AG04449 (cell line): ENCODE measurements around the gene INTS3.
"Not testable (repeated sequence)": the region's sequence is repeated elsewhere in the genome, so short reads cannot be mapped to it uniquely, and the experiment has no call there.

Experiments
- CTCF ChIA-PET: fragments of 350-600 bp; formaldehyde crosslinking; extraction: SDS; loops from one replicate; lab custom pipeline; 2021; ENCODE audit warnings: antibody characterized with exemption; lab: Yijun Ruan, JAX
- POLR2A ChIA-PET: fragments of 400-600, 350-600 bp; formaldehyde crosslinking; extraction: SDS; loops from one replicate; lab custom pipeline; 2020; ENCODE audit warnings: antibody characterized with exemption, inconsistent platforms; lab: Yijun Ruan, JAX
- DNase-seq: peaks from one replicate; pipeline ENCODE4 v3.0.0-alpha.2; 2010; ENCODE audit warnings: low read depth, low spot score
- H3K4me3 ChIP-seq: 2 replicates; pipeline ENCODE4 v1.5.1; 2011; ENCODE audit warnings: low read depth, mild to moderate bottlenecking, control low read depth, low read length
- CTCF ChIP-seq: IDR thresholded peaks from one replicate; pipeline ENCODE4 v1.5.1; 2011; ENCODE audit warnings: mild to moderate bottlenecking, moderate library complexity, low read length, control low read depth, inconsistent platforms; ENCODE audit not compliant: insufficient read depth; ENCODE audit errors: missing control alignments

INTS3 gene

GRCh38 chr1:153723687-153724086 is 4.2 kb upstream of the INTS3 start:
- H3K4me3 ChIP-seq: no peak overlapping the region
- TF ChIP-seq CTCF: no peak
- ChIA-PET CTCF (interaction anchor here (1.1 kb wide), 1 partner anchor 46 kb away, joined by 3 read pairs; no protein-coding TSS in a partner anchor), POLR2A (no interaction called here)
- DNase-seq: no peak

DNA sequence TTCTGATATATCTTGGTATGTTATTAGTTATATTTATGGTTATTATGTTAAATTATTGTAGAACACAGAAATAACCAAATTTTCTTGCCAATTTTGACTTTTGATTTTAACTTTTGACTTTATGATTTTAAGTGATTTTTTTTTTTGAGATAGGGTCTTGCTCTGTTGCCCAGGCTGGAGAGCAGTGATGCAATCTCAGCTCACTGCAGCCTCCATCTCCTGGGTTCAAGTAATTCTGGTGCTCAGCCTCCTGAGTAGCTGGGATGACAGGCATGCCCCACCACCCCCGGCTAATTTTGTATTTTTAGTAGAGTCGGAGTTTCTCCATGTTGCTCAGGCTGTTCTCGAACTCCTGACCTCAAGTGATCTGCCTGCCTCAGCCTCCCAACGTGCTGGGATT is 3.2 kb upstream of the INTS3 start:
- DNase-seq, POLR2A ChIA-PET: not testable (repeated sequence)
- CTCF ChIA-PET: interaction anchor here (0.9 kb wide), 1 partner anchor 10 kb away, joined by 3 read pairs; no protein-coding TSS in a partner anchor

GRCh38 chr1:153728305-153729066 is 636 bp downstream of the INTS3 start:
- DNase-seq: no peak
- no peak for TF ChIP-seq CTCF
- CTCF ChIA-PET: interaction anchor here (0.7 to 2.2 kb wide), 8 partner anchors 13 to 258 kb away, joined by 3 to 8 read pairs (median 4); no protein-coding TSS in a partner anchor
- POLR2A ChIA-PET: interaction anchor here (1.0 to 1.5 kb wide), 3 partner anchors 14 to 262 kb away, joined by 3 to 5 read pairs (median 4); partner anchors contain the start of genes RPS27 and S100A13
- peak overlapping the region; percentile 90 for H3K4me3 ChIP-seq

More for the DNA sequence above, 3.2 kb upstream of the INTS3 start:
- not testable (repeated sequence) for H3K4me3 ChIP-seq

- no peak for TF ChIP-seq CTCF
- H3K4me3 ChIP-seq: no peak overlapping the region
- DNase-seq: no peak
- ChIA-PET POLR2A (no interaction called here), CTCF (interaction anchor here (1.5 to 1.9 kb wide), 3 partner anchors 8 to 53 kb away, joined by 4 to 8 read pairs (median 6); partner anchors contain the start of gene NPR1)
Observed at GRCh38 chr1:153730468-153730988, 2.7 kb downstream of the INTS3 start.

GRCh38 chr1:153733970-153734369 is 6.1 kb downstream of the INTS3 start:
- ChIA-PET CTCF (interaction anchor here (1.3 to 2.3 kb wide), 4 partner anchors 13 to 161 kb away, joined by 4 to 6 read pairs (median 5); no protein-coding TSS in a partner anchor), POLR2A (no interaction called here)
- DNase-seq: no peak
- no peak for TF ChIP-seq CTCF
- H3K4me3 ChIP-seq: no peak overlapping the region

DNA sequence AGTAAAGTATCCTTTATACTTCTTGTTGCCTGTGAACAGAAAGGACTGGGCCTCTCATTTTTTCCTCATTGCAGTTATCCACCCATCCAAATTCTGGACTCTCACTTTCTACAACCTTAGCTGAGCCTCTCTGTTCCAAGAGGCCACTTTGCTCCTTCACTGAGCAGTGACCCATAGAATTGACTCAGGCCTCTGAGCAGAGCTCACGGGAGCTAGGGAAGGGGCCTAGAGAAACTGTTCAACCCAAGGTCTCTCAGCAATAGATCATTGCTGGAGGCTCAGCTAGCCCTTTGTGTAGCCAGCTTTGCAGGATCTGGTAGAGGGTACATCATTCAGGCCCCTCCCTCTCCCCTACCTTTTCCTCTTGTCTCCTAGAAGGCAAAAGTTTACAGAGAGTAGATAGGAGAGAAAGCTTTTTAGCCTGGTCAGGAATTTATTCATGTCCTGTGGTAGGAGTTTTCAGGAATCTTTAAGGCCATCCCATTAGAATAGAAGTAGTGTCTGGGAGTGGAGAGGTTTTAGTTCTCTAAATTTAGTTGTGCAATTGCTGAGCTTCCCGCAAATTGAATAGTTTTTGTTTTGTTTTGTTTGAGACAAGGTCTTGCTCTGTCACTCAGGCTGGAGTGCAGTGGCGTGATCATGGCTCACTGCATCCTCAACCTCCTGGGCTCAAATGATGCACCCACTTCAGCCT is 6.7 kb downstream of the INTS3 start:
- DNase-seq: no peak
- CTCF ChIA-PET: interaction anchor here (0.9 to 2.3 kb wide), 6 partner anchors 11 to 162 kb away, joined by 3 to 6 read pairs (median 4); no protein-coding TSS in a partner anchor
- H3K4me3 ChIP-seq: no peak overlapping the region
- POLR2A ChIA-PET: no interaction called here
- no peak for TF ChIP-seq CTCF
